Measurements from ENCODE around the gene RBM47.
A peak's percentile ranks its signal among the peaks of the same experiment; 100 is the strongest.

The RBM47 gene

GRCh38 chr4:40455340-40455902 is 174.2 kb downstream of the RBM47 start:
- H3K79me2 ChIP-seq (ENCODE audit: insufficient read depth, low read length) = no peaks in the 10 kb centered on the region
- H3K9me3 ChIP-seq (ENCODE audit: insufficient read depth, low read depth, low read length) = no peaks in the 10 kb centered on the region
- no peaks in the 10 kb centered on the region for H4K20me1 ChIP-seq (ENCODE audit: insufficient read depth, low read length, poor library complexity, severe bottlenecking)
- no peaks in the 10 kb centered on the region for H3K36me3 ChIP-seq (ENCODE audit: insufficient read depth, low read length)
- H3K9ac ChIP-seq (ENCODE audit: low read depth, low read length, poor library complexity, severe bottlenecking) = no peak overlapping the region
- H3F3A ChIP-seq (ENCODE audit: low read depth) = no peaks in the 10 kb centered on the region
- H3K4me1 ChIP-seq (ENCODE audit: insufficient read depth, low read length, poor library complexity, severe bottlenecking) = no peaks in the 10 kb centered on the region
- H3K9me2 ChIP-seq (replicated peaks; ENCODE audit: low read depth, low read length) = no peaks in the 10 kb centered on the region
- no peak overlapping the region for H3K4me2 ChIP-seq (ENCODE audit: low read depth, low read length, poor library complexity, severe bottlenecking)
- no peaks in the 10 kb centered on the region for H3K27me3 ChIP-seq (ENCODE audit: insufficient read depth, low read length, poor library complexity, severe bottlenecking)
- TF ChIP-seq CTCF (conservative IDR thresholded peaks at IDR 0.05; ENCODE audit: low read length) (no peak), EZH2phosphoT487 (IDR thresholded peaks at IDR 0.05; ENCODE audit: borderline replicate concordance) (no peak)
- no peak overlapping the region for H2AFZ ChIP-seq (ENCODE audit: low read length)
- H3K4me3 ChIP-seq (ENCODE audit: low read length, poor library complexity, severe bottlenecking) = no peak overlapping the region

- H3K4me1 ChIP-seq (ENCODE audit: insufficient read depth, low read length, poor library complexity, severe bottlenecking) = no peaks in the 10 kb centered on the region
- H3K9me2 ChIP-seq (replicated peaks; ENCODE audit: low read depth, low read length) = no peaks in the 10 kb centered on the region
- H3K9me3 ChIP-seq (ENCODE audit: insufficient read depth, low read depth, low read length) = no peaks in the 10 kb centered on the region
- H4K20me1 ChIP-seq (ENCODE audit: insufficient read depth, low read length, poor library complexity, severe bottlenecking) = no peaks in the 10 kb centered on the region
- H3K4me2 ChIP-seq (ENCODE audit: low read depth, low read length, poor library complexity, severe bottlenecking) = no peak overlapping the region
- no peak overlapping the region for H2AFZ ChIP-seq (ENCODE audit: low read length)
- H3K79me2 ChIP-seq (ENCODE audit: insufficient read depth, low read length) = no peaks in the 10 kb centered on the region
- TF ChIP-seq CTCF (conservative IDR thresholded peaks at IDR 0.05; ENCODE audit: low read length) = no peak
- TF ChIP-seq EZH2phosphoT487 (IDR thresholded peaks at IDR 0.05; ENCODE audit: borderline replicate concordance) = no peak
- no peak overlapping the region for H3K9ac ChIP-seq (ENCODE audit: low read depth, low read length, poor library complexity, severe bottlenecking)
- H3K4me3 ChIP-seq (ENCODE audit: low read length, poor library complexity, severe bottlenecking) = no peak overlapping the region
- no peaks in the 10 kb centered on the region for H3K36me3 ChIP-seq (ENCODE audit: insufficient read depth, low read length)
- H3K27me3 ChIP-seq (ENCODE audit: insufficient read depth, low read length, poor library complexity, severe bottlenecking) = no peaks in the 10 kb centered on the region
- no peaks in the 10 kb centered on the region for H3F3A ChIP-seq (ENCODE audit: low read depth)
These were observed 174.8 kb downstream of the RBM47 start for GRCh38 chr4:40454816-40455215.

GRCh38 chr4:40453912-40454311 is 175.8 kb downstream of the RBM47 start:
- Histone ChIP-seq H3K9me2 (replicated peaks; ENCODE audit: low read depth, low read length) (no peaks in the 10 kb centered on the region), H3K36me3 (ENCODE audit: insufficient read depth, low read length) (no peaks in the 10 kb centered on the region), H3K27me3 (ENCODE audit: insufficient read depth, low read length, poor library complexity, severe bottlenecking) (no peaks in the 10 kb centered on the region), H3K4me2 (ENCODE audit: low read depth, low read length, poor library complexity, severe bottlenecking) (no peak overlapping the region), H3K9me3 (ENCODE audit: insufficient read depth, low read depth, low read length) (no peaks in the 10 kb centered on the region), H3K4me1 (ENCODE audit: insufficient read depth, low read length, poor library complexity, severe bottlenecking) (no peaks in the 10 kb centered on the region), H3K4me3 (ENCODE audit: low read length, poor library complexity, severe bottlenecking) (no peak overlapping the region), H3F3A (ENCODE audit: low read depth) (no peaks in the 10 kb centered on the region), H3K79me2 (ENCODE audit: insufficient read depth, low read length) (no peaks in the 10 kb centered on the region), H4K20me1 (ENCODE audit: insufficient read depth, low read length, poor library complexity, severe bottlenecking) (no peaks in the 10 kb centered on the region), H3K9ac (ENCODE audit: low read depth, low read length, poor library complexity, severe bottlenecking) (no peak overlapping the region), H2AFZ (ENCODE audit: low read length) (0 out of 2 replicates have a peak overlapping the region, but pooled peaks have one; percentile 8)
- TF ChIP-seq EZH2phosphoT487 (IDR thresholded peaks at IDR 0.05; ENCODE audit: borderline replicate concordance) (no peak), CTCF (conservative IDR thresholded peaks at IDR 0.05; ENCODE audit: low read length) (no peak)

Data from Loucy (cell line).